HG02973 (cell line): ENCODE data around the gene MDK.

Experiments used
- ATAC-seq: cut with Tn5 transposase; IDR thresholded peaks from one replicate; pipeline ENCODE4 v1.9.1; 2021; ENCODE audit warnings: moderate library complexity; ENCODE audit not compliant: unreplicated experiment

The MDK gene

DNA sequence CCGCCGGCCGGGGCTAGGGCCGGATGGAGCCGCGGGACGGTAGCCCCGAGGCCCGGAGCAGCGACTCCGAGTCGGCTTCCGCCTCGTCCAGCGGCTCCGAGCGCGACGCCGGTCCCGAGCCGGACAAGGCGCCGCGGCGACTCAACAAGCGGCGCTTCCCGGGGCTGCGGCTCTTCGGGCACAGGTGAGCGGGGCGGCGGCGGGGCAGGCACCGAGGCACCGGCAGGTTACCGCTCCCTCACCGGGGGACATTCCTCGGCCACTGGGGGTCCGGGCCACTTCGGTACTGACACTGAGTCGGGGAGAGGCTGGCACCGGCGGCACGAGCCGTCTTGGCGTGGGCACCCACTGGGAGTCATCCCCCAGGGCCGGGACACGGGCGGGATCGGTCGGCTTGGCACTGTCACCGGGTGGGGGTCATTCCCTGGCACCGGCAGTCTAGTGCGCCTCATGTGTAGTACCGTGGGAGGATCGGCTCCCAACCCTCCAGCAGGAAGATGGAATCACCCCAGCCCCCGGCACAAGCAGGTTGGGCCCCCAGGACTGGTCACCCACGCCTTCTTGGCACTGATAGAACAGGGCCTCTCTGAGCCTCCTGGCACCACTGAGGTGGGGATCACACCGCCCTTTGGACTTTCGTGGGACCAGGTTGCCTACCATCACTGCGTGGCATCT, 33.7 kb upstream of the MDK start:
- ATAC-seq: peak; percentile 2

DNA sequence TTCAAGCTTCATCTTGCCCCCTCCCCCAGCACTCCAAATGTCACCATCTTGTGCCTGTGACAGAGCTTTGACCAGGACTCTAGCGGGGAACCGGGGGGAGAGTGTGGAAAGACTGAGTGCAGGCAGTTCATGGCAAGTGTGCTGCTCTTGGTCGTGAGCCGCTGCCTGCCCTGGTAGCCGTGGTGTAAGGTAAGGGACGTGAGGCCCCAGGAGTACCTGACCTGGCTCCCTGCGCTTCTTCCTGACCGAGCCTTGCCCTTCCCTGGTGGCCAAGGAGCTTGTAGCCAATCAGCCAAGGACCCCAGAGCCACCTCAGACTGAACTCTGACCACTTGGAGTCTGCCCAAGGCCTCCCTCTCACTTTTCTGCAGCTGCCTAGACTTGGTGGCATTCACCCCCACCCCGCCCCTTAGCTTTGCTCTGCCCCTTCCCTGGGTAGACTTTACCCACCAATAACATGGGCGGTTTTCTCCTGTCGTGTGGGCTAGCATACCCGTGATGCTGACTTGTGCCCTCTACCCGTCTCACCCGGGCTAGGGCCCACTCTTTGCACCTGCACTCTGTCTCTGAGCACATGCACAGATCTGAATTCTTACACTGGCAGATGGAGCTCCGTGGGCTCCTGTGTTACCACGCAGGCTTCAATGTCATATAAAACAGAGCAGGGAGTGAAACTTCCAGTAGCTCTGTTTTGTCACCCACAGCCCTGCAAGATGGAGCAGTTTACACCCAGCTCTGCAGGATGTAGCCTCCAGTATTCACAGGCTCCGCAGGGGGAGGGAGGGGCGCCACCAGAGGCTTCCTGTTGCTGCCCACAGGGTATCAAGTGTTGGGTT, 32.7 kb upstream of the MDK start:
- ATAC-seq: no peak

DNA sequence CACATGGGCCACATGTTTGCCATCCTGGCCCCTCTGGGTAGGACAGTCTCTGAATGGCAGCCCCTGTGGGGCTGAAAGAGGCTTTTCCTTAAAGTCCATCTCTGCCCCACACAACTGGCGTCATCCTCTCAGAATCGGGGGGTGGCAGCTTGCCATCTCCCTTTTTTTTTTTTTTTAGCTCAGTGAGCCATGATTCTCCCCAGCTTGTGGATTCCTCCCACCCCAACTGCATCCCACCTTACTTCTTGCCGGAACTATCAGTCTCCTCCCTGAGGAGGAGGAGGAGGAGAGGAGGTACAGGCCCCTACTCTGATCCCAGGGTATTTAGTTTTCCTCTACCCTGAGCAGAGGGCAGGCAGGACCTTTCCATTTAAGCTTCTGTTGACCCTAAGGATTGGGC, 30.8 kb upstream of the MDK start:
- no peak for ATAC-seq

DNA sequence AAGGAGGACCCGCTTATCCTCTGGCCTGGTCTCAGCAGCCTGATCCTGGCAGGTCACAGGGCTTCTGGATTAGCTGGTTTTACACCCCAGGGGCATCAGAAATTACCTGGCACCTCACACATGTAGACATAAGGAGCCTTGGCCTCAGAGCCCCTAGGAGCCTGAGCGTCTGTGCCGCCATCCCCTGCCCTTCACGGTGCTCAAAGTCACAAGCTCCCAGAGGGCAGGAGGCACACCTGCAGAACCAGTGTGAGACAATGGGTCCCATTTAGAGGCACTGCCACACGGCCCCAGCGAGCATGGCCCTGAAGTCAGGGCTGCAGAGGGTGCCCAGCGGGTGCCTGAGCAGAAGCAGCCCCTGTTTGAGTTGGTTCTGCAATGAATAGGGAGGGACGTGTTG, 30.3 kb upstream of the MDK start:
- no peak for ATAC-seq

DNA sequence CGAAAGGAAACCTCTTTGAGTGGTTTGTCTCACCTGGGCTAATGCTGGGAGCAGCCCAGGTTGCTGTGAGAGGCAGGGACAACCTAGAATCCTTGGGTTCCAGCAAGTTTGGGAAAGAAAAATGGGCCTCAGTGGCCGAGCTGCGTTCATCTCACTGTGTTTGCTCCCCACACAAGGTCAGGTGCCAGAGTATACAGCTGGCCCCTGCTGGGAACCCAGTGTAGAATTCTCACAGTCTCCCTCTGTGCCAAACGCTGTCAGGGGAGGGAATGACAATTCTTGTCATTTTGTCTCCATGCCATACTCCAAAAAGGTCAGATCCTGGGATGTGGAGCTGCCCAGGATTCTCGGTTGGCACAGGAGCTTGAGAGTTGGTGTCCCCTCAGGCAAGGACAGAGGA, 29.9 kb upstream of the MDK start:
- ATAC-seq: no peak

DNA sequence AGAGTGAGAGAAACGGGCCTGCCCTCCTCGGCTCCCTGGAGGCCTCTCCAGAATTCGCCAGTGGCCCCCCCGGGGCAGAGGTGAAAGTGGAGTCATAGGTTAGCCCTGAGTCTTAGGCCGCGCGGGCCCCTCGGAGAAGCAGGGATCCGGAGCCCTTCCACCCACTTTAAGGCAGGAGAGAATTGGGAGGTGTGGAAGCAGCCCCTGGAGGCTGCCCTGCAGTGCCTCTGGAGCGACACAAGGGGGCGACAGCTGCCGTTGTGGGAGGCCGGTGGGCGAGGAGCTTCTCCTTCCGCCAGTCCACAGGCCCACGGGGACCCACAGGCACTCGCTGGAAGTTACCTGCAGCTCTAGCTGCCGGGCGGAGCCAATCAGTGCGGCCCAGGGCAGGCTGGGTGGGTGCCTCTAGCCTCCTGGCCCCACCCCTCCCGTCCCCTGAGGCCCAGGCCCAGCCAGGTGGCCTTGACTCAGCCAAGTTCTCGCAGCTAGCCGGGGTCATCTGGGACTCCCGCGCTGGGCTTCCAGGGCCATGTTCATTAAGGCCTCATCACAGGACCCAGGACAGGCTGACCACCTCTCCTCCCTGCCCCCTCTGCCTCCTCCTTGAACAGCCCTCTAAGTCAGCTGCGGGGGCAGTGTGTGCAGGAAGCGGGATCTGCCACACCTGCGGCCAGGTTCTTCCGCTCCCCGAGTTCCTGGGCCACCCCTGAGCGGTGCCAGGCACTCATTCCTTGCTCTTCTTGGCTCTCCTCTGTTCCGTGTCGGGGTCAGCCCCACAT, 29.2 kb upstream of the MDK start:
- no peak for ATAC-seq

DNA sequence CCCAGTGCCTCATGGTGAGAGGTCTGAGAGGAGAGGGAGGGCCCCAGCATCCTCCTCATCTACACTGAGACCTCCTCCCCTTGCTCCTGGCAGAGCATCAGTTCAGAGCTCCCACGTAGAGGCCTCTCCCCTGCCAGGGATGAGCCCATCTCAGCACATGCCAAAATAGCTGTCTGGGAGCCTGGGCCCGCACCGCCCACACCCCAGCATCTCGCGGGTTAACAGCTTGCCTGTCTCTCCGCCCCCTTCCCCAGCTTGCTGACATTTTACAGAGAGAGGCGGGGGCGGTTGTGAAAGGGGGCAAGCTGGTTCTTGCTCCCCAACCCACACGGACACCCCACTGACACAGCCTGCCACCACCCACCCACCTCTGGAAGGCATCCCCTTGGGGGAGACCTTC, 27.8 kb upstream of the MDK start:
- no peak for ATAC-seq

DNA sequence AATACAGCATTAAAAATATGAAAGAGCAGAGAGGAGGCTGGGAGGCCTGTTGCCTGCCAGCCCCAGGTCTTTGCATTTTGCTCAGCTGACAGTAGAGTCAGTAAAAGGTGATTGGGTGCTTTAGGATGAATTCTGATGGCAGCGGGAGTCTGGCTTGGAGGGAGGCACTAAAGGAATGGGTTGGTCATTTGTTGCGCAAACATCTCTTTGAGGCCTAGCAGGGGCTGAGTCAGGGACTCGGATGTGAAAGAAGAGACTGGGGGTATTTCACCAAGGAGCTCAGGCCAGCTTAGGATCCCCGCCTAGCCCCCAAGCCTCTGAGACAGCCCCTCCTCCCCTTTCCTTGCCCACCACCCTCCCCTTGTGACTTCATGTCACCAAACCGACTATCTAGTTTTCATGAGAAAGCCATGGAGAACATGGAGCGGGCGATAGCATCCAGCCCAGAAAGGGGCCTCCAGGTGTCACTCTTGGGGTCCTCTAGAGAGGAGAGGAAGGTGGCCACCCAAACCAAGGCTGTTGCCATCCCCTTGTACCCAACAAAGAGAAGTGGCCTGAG, 24.5 kb upstream of the MDK start:
- no peak for ATAC-seq

DNA sequence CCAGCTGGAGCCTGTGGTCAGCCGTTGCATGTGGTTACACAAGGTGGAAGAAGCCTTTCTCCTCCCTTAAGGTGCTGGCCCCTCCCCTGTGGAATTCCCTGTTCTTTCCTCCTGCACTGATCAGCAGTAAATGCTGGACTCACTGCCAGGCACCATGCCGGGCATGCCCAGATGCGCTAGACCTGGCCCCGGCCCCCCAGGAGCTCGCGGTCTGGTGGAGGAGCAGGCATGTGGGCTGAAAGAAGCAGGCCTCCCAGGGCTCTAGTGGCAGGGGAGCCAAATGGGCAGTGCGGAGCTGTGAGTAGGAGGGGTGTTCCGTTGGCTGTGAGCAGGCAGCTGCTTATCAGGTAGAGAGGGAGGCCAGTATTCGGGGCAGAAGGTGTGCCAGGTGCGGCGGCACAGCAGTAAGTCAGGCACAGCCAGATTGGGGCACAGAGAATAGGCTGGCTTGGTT, 24.0 kb upstream of the MDK start:
- no peak for ATAC-seq

DNA sequence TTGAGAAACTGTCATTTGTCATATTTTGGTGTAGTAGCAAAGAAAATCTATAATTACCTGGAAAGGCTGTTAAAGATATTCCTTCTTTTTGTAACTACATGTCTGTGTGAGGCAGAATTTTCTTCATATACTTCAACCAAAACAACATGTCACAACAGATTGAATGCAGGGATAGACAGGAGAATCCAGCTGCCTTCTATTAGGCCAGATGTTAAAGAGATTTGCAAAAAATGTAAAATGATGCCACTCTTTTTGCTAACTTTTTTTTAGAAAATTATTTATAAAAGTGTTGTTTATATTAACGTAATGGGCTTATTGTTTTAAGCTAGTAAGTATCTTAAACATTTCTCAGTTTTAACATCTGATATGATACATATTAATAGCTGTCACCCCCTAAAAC, 21.5 kb upstream of the MDK start:
- ATAC-seq: no peak

DNA sequence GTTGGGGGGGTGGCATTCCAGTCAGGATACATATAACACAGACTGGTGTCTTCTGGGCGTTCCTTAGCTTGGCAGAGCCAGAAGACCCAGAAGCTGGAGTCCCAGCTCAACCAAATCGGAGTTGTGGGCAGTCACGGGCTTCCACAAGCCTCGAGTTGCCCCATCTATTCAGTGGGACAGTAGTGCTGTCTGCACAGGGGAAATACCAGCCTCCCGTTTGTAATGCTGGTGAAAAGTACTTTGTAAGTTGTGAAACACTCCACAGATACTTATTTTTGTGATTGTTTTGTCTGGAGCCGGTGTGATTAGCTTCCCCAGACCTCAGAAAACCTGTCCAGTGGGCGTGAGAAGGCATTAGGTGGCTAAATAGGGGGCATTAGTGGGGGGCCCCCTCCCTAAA, 20.6 kb upstream of the MDK start:
- ATAC-seq: peak; percentile 7

DNA sequence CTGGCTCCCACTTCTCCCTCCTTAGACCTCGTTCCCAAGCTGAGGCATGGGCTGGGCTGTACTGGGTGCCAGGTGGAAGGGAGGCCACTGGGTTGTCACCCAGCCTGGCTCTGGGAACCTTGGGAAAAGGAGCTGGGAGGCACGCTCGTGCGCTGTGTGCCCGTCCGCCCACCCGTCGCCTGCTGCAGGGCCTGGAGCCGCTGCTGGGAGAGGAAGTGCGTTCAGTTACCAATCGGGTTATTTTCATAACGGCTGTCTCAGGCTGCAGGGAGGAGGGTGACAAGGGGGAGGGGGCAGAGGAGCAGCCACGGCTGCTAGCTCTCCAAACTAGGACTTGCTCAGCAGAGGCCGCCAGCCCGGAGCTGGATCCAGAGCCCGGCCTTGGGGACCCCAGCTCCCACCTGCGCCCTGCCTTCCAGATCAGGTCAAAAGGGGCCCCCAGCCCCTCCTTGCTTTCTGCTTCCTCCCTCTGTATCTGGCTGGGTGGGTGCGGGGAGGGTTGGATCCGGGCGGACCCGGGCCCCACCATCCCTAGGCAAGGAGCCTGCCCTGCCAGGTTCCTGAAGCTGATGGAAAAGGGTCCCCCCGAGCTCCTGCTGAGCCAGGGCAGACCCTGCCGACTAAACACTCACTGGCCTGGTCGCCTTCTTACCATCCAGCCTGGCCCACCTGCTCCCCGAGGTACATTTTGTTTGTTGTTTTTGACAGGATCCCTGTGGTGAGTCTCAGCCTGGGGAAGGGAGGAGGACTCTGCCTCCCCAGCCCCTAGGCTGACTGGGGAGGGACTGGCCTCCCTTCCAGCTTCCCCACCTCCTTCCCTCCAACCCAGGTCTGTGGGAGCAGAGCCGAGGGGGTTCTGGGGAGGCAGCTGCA, 19.9 kb upstream of the MDK start:
- ATAC-seq: peak; percentile 76

DNA sequence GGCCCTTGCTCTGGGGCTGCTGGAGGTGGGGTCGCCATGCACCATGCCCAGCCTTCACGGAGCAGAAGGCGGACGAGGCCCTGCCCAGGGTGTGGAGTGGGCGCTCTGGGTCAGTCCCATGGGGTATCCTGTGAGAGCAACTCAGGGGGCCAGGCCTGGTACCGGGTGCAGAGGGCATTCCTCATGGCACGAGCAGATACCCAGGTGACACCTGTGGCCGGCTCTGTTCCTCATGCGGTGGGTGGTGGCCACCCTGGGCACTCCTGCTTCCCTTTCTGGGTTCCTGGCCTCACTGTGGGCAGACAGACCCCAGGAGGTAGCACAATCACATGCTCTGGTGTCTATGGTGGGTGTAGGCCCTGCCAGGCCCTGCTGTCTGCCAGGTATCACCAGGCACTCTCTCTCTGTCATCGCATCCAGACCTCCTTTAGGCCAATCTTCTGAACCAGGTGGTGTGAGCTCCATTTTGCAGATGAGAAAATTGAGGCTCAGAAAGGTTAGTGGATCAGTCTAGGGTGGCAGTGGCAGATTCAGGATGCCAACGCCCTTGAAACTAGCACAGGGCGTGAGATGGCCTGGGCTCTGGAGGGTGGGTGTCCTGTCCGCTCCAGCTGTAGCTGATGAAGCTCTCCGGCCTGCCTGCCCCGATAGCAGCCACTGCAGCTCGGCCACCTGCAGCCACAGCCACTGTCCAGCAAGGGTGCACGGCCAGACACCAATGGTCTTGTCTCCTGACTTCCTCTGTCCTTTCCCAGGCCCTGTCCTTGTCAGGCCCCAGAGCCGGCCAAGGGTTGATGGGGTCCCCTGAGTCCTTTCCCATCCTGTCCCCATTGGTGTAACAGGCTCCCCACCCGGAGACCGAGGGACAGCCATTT, 19.1 kb upstream of the MDK start:
- ATAC-seq: no peak

DNA sequence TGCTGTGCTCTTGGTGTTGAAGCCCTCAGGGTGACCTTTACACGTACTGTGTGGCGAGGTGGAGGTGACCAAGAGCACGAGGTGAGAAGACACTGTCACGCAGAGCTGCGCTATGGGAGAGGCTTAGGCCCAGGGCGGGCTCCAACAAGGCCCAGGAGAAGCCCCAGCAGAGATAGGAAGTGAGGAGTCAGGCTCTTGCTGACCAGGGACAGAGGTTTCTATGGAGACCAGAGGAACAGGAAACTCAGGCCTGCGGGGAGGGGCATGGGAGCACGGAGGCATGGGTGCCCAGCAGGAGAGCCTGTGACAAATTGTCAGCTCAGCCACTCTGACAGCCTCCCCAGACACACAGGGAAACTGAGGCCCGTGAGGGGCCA, 18.4 kb upstream of the MDK start:
- no peak for ATAC-seq

DNA sequence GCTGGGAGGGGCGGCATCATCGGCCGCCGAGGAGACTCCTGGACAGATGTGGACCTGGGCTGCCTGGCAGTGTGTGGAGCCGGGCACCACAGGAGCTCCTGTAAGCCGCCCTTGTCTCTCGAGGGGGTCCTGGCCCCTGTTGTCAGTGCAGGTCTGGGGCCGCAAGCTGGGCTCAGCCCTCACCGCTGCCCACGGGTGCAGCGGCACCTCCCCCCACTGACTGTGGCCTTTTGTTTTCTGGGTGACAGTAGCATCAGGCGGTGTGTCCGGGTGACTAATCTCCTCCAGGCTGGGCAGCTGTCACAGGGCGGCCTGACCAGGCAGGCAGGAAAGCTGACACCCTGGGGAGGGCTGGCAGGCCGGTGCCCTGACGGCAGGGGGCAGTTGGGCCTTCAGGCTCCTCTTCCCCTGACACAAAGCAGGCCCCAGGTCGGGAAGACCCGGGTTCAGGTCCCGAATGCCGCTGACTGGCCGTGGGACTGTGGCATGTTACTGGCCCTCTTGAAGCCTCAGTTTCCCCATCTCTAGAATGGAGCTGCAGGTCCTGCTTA, 17.9 kb upstream of the MDK start:
- no peak for ATAC-seq

DNA sequence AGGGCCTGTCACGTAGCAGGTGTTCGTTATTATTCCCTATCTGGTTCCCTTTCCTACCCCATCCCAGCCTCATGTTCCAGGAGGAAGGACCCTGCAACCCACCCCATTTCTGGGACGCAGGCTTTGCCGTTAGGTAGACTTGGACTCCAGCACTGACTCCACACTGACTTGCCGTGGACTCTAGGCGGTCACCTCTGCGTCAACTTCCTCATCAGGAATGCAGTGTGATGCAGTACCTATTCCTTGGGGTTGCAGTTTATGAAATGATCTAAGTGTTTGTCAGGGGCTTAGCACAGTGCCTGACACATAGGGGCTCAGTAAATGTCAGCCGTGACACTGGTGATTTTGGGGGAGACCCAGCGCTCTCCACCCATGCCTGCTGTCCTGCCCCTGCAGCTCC, 17.4 kb upstream of the MDK start:
- no peak for ATAC-seq

DNA sequence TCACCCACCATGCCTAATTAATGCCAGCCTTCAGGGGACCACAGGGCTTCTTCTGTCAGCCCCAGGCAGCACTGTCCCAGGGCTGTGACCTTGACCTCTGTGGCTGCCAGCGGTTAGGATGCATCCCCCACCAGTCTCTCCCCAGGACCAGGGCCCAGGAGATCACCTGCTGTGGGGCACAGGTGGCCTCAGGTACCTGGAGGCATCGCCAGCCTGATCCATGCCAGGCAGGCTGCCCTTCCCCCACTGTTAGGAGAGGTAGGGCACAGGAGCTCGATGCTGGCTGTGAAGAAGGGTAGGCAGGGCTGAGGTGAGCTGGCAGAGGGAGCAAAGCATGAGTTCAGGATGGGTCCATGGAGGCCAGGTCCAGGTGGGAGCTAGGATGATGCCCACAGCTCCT, 16.7 kb upstream of the MDK start:
- ATAC-seq: no peak

DNA sequence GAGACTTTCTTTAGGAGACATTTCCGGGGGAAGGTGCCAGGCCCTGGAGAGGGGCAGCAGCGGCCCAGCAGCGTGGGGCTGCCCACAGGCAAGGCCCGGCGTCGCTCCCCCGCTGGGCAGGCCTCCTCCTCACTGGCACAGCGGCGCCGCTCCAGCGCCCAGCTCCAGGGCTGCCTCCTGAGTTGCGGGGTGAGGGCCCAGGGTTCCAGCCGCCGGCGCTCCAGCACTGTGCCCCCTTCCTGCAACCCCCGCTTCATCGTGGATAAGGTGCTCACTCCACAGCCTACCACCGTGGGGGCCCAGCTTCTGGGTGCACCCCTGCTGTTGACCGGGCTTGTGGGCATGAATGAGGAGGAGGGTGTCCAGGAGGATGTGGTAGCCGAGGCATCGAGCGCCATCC, 15.2 kb upstream of the MDK start:
- no peak for ATAC-seq

DNA sequence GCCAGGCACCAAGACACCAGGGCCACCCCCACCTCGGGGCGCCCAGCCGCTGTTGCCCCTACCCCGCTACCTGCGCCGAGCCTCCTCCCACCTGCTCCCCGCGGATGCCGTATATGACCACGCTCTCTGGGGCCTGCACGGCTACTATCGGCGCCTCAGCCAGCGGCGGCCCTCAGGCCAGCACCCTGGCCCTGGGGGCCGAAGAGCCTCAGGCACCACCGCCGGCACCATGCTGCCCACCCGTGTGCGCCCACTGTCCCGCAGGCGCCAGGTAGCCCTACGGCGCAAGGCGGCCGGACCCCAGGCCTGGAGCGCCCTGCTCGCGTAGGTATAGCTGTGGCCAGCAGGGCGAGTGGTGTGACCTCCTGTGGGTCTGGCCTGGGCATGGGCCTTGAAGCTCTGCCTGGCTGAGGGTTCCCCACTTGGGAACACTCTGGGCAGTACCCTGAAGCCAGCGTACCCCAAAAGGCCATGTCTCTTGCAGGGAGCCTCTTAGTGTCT, 14.8 kb upstream of the MDK start:
- no peak for ATAC-seq
